Mesenteric fat pad (tissue), 1 donor: ENCODE measurements around the gene STMN3. TPM values are rescaled to one million over a fixed set of nuclear protein-coding genes. Genes with fewer than 3 reads are reported as not detected.
"Not testable (repeated sequence)": the region's sequence is repeated elsewhere in the genome, so short reads cannot be mapped to it uniquely, and the experiment has no call there.

ENCODE experiments used
- DNase-seq: peaks from one replicate; pipeline ENCODE4 v3.0.0-alpha.2; 2020; ENCODE audit warnings: low spot score
- total RNA-seq: library from RNA; stranded (reverse); fragmentation: NEBNext Ultra II Directional; extraction: Animal tissue kit (Norgen Biotek cat#: 25700); gene quantifications from one replicate; pipeline ENCODE4 v1.2.1, GENCODE V29; 2021
- donor health status: DM: yes; HTN: yes; CAD: no.

STMN3 gene
- total RNA-seq, 1 donor from 2014 or later: 9.9 TPM

GRCh38 chr20:63678667-63679465 lies 25.6 kb upstream of the STMN3 start:
- DNase-seq: no peak

- DNase-seq: no peak
Measured at GRCh38 chr20:63678071-63678470, 24.8 kb upstream of the STMN3 start.

- DNase-seq: no peak
Measured at GRCh38 chr20:63675681-63676368, 22.6 kb upstream of the STMN3 start.

- DNase-seq: no peak
Measured at GRCh38 chr20:63673951-63674350, 20.7 kb upstream of the STMN3 start.

GRCh38 chr20:63672666-63673065 lies 19.4 kb upstream of the STMN3 start:
- DNase-seq: no peak

GRCh38 chr20:63671695-63672094 lies 18.5 kb upstream of the STMN3 start:
- DNase-seq: not testable (repeated sequence)

- DNase-seq: no peak
Measured at GRCh38 chr20:63668351-63668750, 15.1 kb upstream of the STMN3 start.

GRCh38 chr20:63667858-63668257 lies 14.6 kb upstream of the STMN3 start:
- DNase-seq: no peak

GRCh38 chr20:63665708-63666107 lies 12.5 kb upstream of the STMN3 start:
- no peak for DNase-seq

- no peak for DNase-seq
Measured at GRCh38 chr20:63664861-63665594, 11.8 kb upstream of the STMN3 start.

GRCh38 chr20:63664143-63664851 lies 11.1 kb upstream of the STMN3 start:
- no peak for DNase-seq

GRCh38 chr20:63663332-63664066 lies 10.3 kb upstream of the STMN3 start:
- DNase-seq: no peak

GRCh38 chr20:63662813-63663189 lies 9.6 kb upstream of the STMN3 start:
- no peak for DNase-seq

- DNase-seq: no peak
Measured at GRCh38 chr20:63661959-63662812, 9.0 kb upstream of the STMN3 start.

- DNase-seq: no peak
Measured at GRCh38 chr20:63661108-63661507, 7.9 kb upstream of the STMN3 start.

- no peak for DNase-seq
Measured at GRCh38 chr20:63660622-63661021, 7.4 kb upstream of the STMN3 start.

GRCh38 chr20:63660174-63660573 lies 7.0 kb upstream of the STMN3 start:
- DNase-seq: not testable (repeated sequence)

GRCh38 chr20:63659370-63659769 lies 6.1 kb upstream of the STMN3 start:
- DNase-seq: no peak

GRCh38 chr20:63658749-63659187 lies 5.5 kb upstream of the STMN3 start:
- no peak for DNase-seq
